Dermis microvascular lymphatic vessel endothelial cell (primary cell): ENCODE results near the gene RAP1A. TPM values are rescaled to one million over a fixed set of nuclear protein-coding genes. Genes with fewer than 3 reads are reported as not detected.

Experiments used
- DNase-seq, 2 donors: peaks; one replicate each; pipeline versions ENCODE4 v3.0.0 to v3.0.0-alpha.2; 2010; ENCODE audit warnings: low read depth in 2 of 2
- total RNA-seq: library from RNA; depleted of rRNA; stranded (reverse); fragments of >200 nt; gene quantifications from 2 replicates; pipeline ENCODE4 v1.2.1, GENCODE V29; 2014

The RAP1A gene
- total RNA-seq, 1 donor from 2014 or later, result 8.9 TPM

DNA sequence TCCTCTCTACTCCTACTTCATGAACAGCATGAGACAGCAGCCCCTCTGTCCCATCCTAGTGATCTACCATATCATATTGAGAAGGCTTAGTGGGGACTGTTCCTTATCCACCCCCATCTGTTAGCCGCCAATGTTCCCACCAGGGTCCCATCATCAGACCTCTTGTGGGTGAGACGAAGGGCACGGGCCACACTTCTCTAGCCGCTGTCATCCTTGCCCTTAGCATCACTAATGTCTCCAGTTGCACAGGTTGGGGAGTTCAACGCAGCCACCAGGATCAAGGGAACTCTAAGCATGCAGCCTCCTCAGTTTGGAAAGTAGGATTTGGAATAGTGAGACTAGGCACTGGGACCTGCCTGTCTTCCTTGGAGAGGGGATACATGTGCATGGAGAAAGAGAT is 99.5 kb downstream of the RAP1A start:
- DNase-seq, result no peak

DNA sequence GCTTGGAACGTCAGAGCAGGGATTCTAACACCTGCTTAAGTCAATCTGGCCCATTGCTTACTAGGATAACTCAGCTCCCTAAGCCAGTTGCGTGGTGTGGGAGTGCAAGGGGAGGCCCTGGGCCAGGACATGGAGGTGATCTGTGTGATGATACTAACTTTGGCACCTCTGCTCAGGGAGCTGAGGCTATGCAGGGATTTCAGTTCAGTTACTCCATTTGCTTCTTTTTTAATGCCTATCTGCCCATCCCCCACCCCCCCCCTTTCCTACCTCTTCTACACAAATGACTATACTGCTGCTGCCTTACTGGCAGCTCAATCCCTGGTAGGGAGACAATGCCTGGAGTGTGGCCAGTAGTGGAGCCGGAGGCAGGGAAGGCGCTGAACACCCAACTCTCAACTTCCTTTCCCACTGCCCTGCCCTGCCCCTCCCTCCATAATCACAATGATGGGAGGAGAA is 100.1 kb downstream of the RAP1A start:
- DNase-seq, result peak; percentile 71 to 79

DNA sequence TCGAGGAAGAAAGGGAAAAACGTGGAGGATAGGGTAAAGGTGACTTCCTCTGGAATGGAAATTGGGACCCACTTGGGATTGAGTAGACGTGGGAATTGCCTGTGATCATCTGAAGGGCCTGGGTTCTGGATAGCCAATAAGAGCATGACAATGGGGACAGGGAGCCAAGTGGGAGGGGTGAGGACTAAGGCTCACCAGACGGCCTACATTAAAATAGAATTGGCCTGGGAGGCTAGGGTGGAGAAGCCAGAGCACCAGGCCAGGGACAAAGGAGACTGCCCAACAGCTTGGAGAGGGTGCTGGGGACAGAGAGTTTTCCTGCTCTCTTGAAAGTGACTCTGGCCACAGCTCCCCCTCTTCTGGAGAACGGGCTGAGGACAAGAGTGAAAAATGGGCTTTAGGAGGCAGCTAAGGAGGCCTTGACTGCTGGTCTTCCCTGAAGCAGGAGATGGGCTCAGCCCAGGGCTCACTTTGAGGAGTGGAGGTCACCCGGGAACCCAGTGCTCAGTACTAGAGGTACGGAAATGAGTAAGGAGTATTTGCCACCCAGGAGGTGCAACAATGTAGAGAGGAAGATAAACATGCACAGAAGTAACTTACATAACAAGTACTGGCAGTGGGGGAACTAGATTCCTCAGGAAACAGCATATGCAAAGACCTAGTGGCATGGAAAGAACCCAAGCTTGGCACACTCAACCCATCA is 100.8 kb downstream of the RAP1A start:
- DNase-seq, result no peak

DNA sequence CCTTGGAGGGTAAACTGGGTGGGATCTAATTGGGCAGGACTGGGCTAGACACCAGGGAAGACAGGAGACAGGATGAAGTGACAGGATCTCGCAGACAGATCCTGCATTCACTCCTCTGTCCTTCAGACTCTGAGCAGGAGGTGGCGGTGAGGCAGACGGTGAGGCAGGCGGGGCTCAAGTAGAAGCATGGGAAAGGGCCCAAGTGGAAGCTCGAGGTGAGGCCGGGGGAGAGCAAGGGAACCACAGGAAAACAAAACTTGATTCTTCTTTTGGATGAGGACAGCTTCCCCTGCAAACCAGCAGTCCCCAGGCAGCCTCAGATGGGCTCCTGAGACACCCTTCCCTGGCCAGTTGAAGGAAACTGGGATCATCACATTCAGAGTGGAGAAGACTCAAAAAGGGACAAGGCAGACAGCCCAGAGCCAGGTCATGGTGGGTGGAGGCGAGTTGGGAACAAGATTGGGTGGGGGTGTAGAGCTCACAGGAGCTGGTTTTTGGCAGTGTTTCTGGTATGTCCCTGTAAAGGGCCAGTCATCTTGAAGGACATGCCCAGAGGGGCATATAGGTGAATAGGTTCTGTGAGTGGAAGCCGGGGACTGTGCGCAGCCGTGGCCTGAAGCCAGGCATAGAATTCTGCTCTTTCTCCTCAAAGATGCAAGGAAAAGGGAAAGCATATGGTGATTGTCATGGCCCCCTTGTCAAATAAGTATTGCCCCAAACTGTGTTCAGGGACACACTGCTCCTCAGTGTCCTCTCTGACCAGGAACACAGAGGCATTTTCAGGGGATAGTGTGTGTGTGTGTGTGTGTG is 101.6 kb downstream of the RAP1A start:
- DNase-seq, result no peak

DNA sequence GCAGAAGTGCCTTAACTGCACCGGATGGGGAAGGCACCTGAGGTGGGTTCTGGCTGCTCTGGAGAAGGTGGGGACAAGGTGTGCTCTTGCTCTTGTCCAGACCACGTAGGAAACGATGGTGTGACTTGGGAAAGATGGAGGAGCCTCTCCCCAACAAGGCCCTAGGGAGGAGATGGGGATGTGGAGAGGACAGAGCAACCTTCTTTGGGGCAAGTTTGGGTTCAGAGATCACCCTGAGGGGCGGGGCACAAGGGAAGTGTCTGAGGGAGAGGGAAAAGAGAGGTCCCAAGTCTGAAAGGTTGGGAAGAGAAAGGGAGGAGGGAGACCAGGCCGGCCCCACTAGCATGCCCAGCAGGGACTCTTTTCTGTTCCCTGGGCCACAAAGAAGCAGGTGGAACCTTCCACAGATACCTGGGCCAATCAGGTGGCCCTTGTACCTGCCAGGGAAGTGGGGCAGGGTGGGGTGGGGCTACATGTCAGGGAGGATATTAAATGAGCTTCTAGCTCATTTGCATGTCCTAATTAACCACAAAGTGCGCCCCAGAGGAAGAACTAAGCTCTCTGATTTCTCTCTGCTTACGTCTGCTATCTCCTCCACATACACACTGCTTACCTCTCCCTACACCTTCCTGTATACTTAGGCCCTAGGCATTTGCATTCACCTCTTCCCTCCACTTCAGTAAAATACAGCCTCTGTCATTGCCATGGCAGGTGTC is 103.7 kb downstream of the RAP1A start:
- no peak for DNase-seq

DNA sequence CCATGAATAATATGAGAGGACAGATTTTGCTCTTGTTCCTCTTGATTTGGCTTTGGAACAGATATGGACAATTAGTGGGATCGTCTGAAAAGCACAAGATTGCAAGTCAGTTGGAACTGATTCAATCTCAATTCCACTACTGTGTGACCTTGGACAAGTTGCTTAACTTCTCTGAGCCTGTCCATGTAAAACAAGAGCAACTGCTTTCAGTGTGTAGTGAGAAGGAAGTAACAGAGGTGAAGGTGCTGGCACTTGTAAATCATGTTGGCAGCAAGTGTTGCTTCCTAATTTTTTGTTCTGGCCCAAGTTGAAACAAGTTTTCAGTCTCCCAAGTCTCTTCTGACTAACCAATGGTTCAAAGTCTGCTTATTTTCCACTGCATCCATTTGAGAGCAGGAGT is 104.3 kb downstream of the RAP1A start:
- DNase-seq, result no peak

DNA sequence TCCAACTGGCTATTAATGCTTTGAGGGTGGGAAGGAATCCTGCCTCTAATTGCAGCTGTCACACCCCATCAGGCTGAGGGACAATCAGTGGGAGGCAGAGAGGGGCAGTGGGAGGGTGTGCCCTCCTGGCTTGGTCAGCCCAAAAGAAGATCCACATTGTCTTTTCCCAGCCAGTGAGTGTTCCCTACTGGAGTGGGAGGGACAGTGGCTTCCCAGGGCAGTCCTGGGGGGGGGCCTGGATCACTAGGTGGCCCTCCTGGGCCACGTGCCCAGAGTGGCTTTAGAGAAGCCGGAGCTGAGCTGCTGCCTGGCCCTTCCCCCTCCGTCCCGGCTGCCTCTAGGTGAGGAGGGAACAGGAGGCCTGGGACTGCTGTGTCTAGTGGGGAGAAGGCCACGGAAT is 105.6 kb downstream of the RAP1A start:
- DNase-seq, result no peak

DNA sequence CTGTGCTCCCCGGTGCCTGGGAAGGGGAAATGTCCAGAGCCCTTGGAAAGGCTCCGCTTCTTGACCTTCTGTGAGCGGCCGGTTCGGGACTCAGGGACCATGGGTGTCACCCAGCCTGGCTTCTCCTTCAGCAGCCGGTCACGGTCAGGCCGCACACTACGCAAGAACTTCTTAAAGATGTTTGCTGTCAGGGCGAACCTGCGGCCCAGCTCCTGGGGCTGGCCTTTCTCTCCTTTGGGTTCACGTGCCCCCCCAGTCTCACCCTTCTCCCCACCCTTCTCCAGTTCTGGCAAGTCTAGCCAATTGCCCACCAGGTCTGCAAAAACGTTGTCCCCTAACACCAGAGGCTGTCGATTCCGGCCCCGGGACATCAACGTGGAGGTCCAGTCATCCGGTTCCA is 107.5 kb downstream of the RAP1A start:
- DNase-seq, result no peak

DNA sequence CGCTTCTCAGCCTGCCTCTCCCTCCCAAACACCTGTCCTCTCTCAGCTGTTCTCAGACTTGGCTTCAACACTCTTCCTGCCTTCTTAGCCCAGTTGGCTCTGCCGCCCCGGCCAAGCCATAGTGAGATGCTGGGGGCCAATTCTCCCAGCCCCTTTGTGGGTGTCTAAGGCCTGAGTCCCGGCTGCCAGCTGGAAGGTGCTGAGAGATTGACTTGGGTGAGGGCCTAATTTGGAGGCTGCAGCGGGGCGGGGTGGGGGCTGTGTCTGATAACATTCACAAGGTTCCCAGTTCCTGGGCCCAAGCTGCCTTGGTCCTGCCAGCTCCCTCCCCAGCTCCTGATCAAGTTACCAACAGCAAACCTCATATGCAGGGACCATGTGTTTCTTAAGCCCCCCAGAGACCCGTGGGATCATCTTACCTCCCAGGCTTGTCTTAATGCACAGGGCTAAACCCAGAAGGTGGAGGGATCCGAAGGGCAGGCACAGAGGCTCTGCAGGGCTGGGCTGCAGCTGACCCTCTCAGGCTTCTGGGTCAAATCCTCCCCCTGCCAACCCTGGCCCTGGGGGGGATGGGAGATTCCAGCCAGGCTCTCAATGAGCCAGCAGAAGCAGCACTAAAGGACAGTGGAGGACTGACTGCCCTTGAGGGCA is 109.8 kb downstream of the RAP1A start:
- no peak for DNase-seq

DNA sequence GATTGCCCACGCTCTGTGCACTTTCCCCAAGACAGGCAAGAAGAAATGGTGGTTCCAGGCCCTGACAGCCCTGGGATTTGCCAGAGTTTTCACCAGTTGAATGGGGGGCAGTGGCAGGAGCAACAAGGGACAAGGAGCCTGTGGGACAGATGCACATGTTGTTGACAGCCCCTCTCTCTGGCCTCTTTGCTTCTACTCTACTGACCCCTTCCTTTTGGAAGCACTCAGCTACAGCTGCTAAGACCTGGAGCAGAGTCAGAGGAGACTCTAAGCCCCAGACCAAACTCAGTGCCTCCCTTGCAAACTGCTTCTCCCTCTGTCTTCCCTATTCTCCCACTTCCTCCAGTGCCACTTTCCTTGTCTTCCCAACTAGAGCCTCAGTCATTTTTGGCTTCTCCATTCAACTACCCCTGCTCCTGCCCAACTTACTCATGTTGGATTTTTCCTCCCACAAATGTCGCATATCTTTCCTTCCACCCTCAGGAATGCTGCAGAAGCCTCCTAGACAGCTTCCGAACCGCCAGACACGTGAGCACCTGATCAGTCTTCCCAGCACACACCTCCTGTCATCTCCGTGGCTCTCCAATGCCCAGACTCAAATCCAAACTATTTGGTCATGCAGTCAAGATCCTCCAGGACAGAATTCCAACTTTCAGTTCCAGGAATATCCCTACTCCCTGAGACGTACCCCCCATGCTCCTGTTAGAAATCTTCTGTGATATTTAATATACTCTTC is 110.5 kb downstream of the RAP1A start:
- DNase-seq, result no peak

DNA sequence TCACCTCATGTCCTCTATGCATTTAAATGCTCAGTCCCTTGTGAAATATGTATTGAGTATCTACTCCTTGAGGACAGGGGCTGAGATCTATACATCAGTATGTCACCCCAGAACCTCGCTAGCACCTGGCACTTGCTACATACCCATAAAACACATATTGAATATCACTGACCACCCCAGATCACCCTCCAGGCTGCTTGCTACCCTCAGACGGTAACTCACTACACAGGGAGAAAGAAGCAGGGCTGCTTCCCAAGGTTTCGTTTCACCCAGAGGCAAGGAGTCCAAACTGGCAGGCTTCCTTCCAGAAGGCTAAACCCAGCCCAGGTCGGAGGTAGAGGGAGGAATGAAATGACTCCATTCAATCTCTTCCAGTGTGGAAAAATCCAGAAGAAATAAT is 111.1 kb downstream of the RAP1A start:
- no peak for DNase-seq

DNA sequence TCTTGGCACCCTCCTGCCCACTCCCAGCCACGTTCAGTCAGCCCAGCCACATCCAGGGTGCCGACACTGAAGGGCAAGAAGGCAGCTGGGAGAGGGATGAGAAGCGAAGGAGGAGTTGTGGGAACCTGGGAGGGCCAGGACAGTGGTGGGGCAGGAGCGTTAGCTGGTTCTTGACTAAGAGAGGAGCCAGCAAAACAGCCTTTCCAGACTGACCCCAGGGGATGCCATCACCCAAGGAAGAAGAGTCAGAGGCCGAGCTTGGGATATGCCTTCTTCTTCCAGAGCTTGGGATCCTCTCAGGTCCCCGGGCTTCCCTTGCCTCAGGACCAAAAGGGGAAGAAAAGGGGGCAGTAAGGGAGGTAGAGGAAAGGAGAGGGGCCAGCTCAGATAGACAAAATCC is 112.4 kb downstream of the RAP1A start:
- DNase-seq, result no peak

DNA sequence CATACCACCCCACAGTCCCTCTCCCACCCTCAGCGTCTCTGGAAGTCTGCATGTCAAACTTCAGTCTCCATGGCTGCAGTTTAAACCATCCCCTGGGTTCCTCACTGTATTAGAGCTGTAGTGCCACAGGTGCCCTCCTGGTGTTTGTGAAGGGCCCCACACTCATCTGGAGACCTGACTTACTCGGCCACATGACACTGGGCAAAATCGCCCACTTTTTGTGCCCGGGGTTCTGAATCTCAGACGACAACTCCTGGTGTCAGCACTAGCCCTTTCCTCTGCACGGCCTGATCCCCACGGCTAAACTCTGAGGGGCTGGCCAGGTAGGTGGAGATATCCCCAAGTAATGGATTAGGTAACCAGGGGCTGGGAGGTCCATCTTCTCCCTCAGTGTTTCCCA is 113.1 kb downstream of the RAP1A start:
- DNase-seq, result no peak

DNA sequence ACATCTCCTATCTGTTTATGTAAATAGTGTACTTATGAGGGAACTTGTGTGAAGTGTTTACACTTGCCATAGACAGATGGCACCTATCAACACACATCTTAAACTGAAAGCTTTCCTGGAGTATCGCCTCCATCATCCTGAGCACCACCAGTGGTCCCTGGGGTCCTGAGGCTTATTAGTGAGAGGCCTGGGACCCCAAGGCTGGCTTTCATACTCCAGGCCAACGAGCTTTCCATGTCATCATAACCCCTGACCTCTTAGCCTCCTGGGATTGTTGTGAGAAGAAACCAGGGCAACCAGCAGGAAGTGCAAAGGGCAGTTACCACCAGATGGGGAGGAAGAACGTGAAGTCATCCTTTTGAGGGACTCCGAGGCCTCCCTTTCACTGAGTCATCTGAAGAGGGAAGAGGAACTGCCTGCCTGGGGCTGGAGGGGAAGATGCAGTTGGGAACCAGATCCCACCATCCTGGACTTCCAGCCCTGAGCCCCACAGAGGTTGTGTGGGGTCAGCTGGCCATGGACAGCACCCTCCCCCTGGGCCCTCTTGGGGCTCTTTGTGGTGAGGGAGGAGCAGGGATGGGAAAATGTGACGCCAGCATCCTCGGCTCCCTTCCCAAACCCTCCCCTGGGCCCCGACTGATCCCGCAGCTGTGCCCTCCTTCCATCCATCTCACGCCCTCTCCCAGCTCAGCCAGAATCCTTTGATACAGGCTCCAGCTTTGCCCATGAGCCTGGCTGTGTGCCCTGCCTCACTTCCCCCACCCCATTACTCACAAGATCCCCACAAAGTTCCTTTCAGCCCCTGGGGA is 113.8 kb downstream of the RAP1A start:
- peak; percentile 74 to 83 for DNase-seq

DNA sequence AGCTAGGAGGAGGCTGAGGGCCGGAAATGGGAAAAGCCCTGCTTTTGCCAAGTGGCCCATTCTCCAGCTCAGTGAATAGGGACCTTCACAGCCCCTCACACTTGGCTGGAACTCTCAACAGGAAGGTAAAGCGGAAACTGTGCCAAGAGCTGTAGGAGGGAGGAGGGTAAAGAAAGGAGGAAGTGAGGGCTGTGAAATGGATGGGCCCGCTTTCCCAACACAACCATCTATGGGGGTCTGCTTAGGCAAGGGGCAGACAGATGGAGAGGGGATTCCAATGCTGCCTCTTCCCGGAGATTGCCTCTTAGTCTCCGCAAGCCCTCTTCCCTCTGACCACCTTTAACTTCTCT is 114.4 kb downstream of the RAP1A start:
- DNase-seq, result peak in 1 of 2 donors; percentile 42

DNA sequence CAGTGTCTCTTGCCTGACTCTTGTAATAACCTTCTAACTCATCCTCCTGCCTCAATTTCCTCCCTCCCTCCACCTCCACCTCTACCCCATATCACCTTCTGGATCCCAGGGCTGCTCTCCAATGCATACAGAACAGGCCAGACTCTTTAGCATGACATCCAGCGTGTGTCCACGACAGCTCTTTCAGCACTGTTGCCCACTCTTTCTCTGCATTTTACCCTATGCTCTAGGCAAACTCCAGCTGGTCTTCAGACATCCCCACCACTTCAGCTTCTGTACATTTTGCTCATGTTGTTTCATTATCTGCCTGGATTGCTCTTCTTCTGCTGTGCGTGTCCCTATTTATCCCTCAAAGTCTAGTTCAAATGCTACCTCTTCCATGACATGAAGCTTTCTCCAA is 114.8 kb downstream of the RAP1A start:
- no peak for DNase-seq

DNA sequence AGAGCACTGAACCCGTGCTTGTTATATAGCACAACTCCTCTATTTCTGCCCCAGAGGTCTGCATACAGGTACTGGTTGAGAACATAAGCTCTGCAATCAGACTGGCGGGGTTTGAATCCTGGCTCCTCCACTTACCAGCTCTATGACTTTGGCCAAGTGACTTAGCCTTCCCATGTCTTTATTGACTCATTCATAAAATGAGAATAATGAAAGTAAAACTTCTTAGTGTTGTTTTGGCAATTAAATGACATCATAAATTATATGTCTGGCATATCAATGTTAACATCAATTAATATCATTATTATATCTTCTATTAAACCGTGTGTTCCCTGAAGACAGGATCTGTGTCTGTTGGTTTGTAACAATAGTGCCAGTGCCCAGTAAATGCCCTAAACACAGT is 115.3 kb downstream of the RAP1A start:
- no peak for DNase-seq

DNA sequence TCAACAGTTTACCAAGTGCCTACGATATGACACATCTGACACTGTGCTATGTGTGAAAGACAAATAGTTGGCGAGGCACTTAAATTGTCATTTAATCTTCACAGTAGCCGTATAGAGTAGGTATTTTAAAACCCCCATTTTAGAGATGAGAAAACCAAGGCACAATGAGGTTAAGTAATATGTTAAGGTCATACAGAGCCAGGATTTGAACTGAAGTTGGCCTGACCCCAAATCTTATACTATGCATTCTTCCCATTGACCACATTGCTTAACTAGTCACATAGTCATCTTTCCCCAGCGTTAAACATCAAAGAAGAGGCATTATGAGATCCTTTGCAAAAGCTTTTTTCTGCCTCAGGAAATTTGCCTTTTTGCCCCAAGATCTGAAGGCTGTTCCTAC is 115.7 kb downstream of the RAP1A start:
- no peak for DNase-seq

DNA sequence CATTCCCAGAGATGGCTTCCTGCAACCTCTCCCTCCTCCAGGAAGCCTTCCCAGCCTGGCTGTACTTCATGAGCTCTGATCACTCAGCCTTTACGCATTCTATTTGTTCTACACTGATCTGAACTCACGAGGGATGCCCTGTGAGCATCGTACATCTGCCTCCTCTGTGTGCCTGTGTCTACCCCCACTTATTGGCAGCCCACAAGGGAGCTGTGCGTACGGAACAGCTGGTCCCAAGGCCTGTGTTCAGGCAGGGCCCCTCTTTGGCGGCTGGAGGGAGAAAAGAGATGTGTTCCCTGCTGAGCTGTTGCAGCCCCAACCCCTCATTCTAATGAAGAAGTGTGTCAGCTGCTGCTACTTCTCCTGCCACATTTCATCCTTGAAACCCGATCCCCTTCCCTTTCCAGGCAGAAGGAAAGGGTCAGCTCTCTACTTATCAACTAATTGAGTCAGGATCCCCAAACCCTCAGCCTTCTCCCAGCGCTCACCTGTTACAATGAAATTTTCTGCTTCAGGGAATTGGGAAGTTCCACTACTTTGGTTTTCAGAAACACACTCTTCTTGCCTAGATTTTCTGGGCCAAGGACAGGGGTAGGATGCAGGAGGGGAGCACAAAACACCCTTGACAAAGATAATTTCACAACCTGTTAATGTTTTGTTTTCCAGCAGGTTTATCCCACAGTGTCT is 116.4 kb downstream of the RAP1A start:
- no peak for DNase-seq
